Smooth muscle cell (in vitro differentiated cells): ENCODE measurements around the gene C10orf90. TPM values are rescaled to one million over a fixed set of nuclear protein-coding genes. Genes with fewer than 3 reads are reported as not detected.

ENCODE experiments used
- DNase-seq: peaks from one replicate; lab custom pipeline; 2025; ENCODE audit not compliant: unreplicated experiment; lab: John Stamatoyannopoulos, UW
- H2AFZ ChIP-seq: fragments of 200-600 bp; sonication (generic); 2 replicates; pipeline ENCODE4 v1.6.0; 2016; ENCODE audit warnings: antibody characterized with exemption, low read depth, mild to moderate bottlenecking
- H3F3A ChIP-seq: fragments of 200-600 bp; sonication (generic); 2 replicates; pipeline ENCODE4 v1.6.0; 2017; ENCODE audit warnings: antibody characterized with exemption, low read depth
- H3K27ac ChIP-seq: fragments of 200-600 bp; sonication (generic); 2 replicates; pipeline ENCODE4 v1.5.1; 2016; ENCODE audit warnings: low read depth, mild to moderate bottlenecking
- H3K27me3 ChIP-seq: fragments of 200-600 bp; sonication (generic); 2 replicates; pipeline ENCODE4 v1.6.1; 2016; ENCODE audit warnings: low read depth, mild to moderate bottlenecking
- H3K36me3 ChIP-seq: fragments of 200-600 bp; sonication (generic); 2 replicates; pipeline ENCODE4 v1.5.1; 2016; ENCODE audit warnings: low read depth
- H3K4me1 ChIP-seq: fragments of 200-600 bp; sonication (generic); 2 replicates; pipeline ENCODE4 v1.5.1; 2016; ENCODE audit warnings: low read depth
- H3K4me2 ChIP-seq: fragments of 200-600 bp; sonication (generic); 2 replicates; pipeline ENCODE4 v1.6.0; 2016; ENCODE audit warnings: mild to moderate bottlenecking
- H3K4me3 ChIP-seq: fragments of 200-600 bp; sonication (generic); 2 replicates; pipeline ENCODE4 v1.5.1; 2016; ENCODE audit warnings: mild to moderate bottlenecking
- H3K79me2 ChIP-seq: fragments of 200-600 bp; sonication (generic); 2 replicates; pipeline ENCODE4 v1.6.0; 2016; ENCODE audit warnings: low read depth, mild to moderate bottlenecking
- H3K9ac ChIP-seq: fragments of 200-600 bp; sonication (generic); 2 replicates; pipeline ENCODE4 v1.6.0; 2016; ENCODE audit warnings: low read depth
- H3K9me3 ChIP-seq: fragments of 200-600 bp; sonication (generic); replicated peaks from 2 replicates; pipeline ENCODE4 v1.5.1; 2016; ENCODE audit warnings: low read depth
- H4K20me1 ChIP-seq: fragments of 200-600 bp; sonication (generic); 2 replicates; pipeline ENCODE4 v1.6.0; 2016; ENCODE audit warnings: low read depth
- WGBS: methylation state at CpG from one replicate; pipeline ENCODE4 v1.1.7; 2016; ENCODE audit warnings: low lambda C conversion rate; 5-methylcytosine and 5-hydroxymethylcytosine counted together
- polyA plus RNA-seq: library from polyadenylated mRNA; unstranded; fragments of >200 nt; fragmentation: Nextera tagmentation; extraction: Ambion mirVana; gene quantifications from 2 replicates; pipeline ENCODE4 v1.2.1, GENCODE V29; 2016
- total RNA-seq: library from RNA; depleted of rRNA; stranded (reverse); fragments of >200 nt; gene quantifications from 2 replicates; pipeline ENCODE4 v1.2.3, GENCODE V29; 2014
- TF ChIP-seq, protein P1 (sequence below): fragments of 200-600 bp; sonication (generic); IDR thresholded peaks from 2 replicates; pipeline ENCODE4 v1.5.1; 2017; ENCODE audit warnings: borderline replicate concordance, mild to moderate bottlenecking, antibody characterized with exemption; ENCODE audit not compliant: insufficient read depth, poor library complexity, severe bottlenecking

C10orf90 gene
- total and polyA plus RNA-seq, 2 experiments from 2014 or later, result 0.10 to 1.8 TPM

DNA sequence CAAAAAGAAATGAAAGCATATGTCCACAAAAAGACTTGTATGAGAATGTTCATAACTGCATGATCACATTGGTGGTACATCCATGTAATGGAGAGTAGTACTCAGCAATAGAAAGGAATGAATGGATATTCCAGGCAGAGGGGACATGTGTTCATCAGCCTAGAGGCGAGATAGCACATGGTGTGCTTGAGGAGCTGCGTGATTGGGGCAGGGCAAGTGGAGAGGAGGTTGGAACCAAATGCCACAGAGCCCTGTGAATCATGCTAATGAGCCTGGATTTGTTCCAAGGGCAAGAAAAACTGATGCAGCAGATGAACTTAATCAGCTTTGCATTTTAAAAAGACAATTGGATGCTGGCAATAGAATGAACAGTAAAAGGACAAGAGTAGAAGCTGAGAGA, 73.3 kb downstream of the C10orf90 start:
- WGBS, result 86% methylated on average over 2 of the region's 2 CpGs
- DNase-seq, result no peak
- H3K4me1 ChIP-seq, result peaks cover 8% of the 10 kb centered on the region

DNA sequence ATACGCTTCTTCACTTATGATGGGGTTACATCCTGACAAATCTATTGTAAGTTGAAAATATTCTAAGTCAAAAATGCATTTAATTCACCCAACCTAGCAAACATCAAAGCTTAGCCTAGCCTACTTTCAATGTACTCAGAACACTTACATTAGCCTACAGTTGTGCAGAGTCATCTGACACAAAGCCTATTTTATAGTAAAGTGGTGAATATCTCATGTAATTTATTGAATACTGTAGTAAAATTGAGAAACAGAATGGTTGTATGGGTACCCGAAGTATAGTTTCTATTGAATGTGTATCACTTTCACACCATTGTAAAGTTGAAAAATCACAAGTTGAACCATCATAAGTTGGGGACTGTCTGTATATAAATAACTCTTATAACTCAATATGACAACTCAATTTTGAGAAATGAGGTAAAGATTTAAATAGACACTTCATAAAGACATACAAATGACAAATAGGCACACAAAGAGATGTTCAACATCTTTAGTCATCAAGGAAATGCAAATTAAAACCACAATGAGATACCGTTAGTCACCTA, 73.9 kb downstream of the C10orf90 start:
- H3K27ac ChIP-seq, result no peak overlapping the region
- H3K4me2 ChIP-seq, result no peak overlapping the region
- H3K9me3 ChIP-seq, result no peaks in the 10 kb centered on the region
- no peaks in the 10 kb centered on the region for H3K36me3 ChIP-seq
- TF ChIP-seq, protein P1, sequence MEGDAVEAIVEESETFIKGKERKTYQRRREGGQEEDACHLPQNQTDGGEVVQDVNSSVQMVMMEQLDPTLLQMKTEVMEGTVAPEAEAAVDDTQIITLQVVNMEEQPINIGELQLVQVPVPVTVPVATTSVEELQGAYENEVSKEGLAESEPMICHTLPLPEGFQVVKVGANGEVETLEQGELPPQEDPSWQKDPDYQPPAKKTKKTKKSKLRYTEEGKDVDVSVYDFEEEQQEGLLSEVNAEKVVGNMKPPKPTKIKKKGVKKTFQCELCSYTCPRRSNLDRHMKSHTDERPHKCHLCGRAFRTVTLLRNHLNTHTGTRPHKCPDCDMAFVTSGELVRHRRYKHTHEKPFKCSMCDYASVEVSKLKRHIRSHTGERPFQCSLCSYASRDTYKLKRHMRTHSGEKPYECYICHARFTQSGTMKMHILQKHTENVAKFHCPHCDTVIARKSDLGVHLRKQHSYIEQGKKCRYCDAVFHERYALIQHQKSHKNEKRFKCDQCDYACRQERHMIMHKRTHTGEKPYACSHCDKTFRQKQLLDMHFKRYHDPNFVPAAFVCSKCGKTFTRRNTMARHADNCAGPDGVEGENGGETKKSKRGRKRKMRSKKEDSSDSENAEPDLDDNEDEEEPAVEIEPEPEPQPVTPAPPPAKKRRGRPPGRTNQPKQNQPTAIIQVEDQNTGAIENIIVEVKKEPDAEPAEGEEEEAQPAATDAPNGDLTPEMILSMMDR, result no peak
- no peak overlapping the region for H3K4me3 ChIP-seq
- no peaks in the 10 kb centered on the region for H3K79me2 ChIP-seq
- H4K20me1 ChIP-seq, result no peaks in the 10 kb centered on the region
- peaks cover 8% of the 10 kb centered on the region for H3K4me1 ChIP-seq
- no peak for DNase-seq
- no peaks in the 10 kb centered on the region for H3F3A ChIP-seq
- H3K9ac ChIP-seq, result no peak overlapping the region
- H3K27me3 ChIP-seq, result no peaks in the 10 kb centered on the region
- 91% methylated on average over 3 of the region's 3 CpGs for WGBS
- no peak overlapping the region for H2AFZ ChIP-seq

More for the DNA sequence above, 73.3 kb downstream of the C10orf90 start:
- Histone ChIP-seq H3K27me3 (no peaks in the 10 kb centered on the region), H3K79me2 (no peaks in the 10 kb centered on the region), H4K20me1 (no peaks in the 10 kb centered on the region), H3F3A (no peaks in the 10 kb centered on the region), H3K9me3 (no peaks in the 10 kb centered on the region), H3K9ac (no peak overlapping the region), H3K27ac (no peak overlapping the region), H3K4me3 (no peak overlapping the region), H2AFZ (no peak overlapping the region), H3K36me3 (no peaks in the 10 kb centered on the region), H3K4me2 (no peak overlapping the region)
- TF ChIP-seq, protein P1, result no peak

- Histone ChIP-seq H3K9ac (no peak overlapping the region), H3K27me3 (no peaks in the 10 kb centered on the region), H3K79me2 (no peaks in the 10 kb centered on the region), H3K4me1 (peaks cover 8% of the 10 kb centered on the region), H3K27ac (no peak overlapping the region), H2AFZ (no peak overlapping the region), H3K36me3 (no peaks in the 10 kb centered on the region), H3K4me2 (no peak overlapping the region), H4K20me1 (no peaks in the 10 kb centered on the region), H3K4me3 (no peak overlapping the region), H3K9me3 (no peaks in the 10 kb centered on the region), H3F3A (no peaks in the 10 kb centered on the region)
- DNase-seq, result no peak
- 64% methylated on average over 2 of the region's 2 CpGs for WGBS
- TF ChIP-seq, protein P1, result no peak
Measured at GRCh38 chr10:126595160-126595559, 75.3 kb downstream of the C10orf90 start.

GRCh38 chr10:126593968-126594701, 76.4 kb downstream of the C10orf90 start:
- no peaks in the 10 kb centered on the region for H4K20me1 ChIP-seq
- TF ChIP-seq, protein P1, result no peak
- DNase-seq, result no peak
- no peaks in the 10 kb centered on the region for H3K79me2 ChIP-seq
- H3K4me2 ChIP-seq, result no peak overlapping the region
- WGBS, result 73% methylated on average over 4 of the region's 4 CpGs
- no peak overlapping the region for H2AFZ ChIP-seq
- H3K27me3 ChIP-seq, result no peaks in the 10 kb centered on the region
- no peaks in the 10 kb centered on the region for H3K9me3 ChIP-seq
- H3K9ac ChIP-seq, result no peak overlapping the region
- H3K27ac ChIP-seq, result no peak overlapping the region
- no peaks in the 10 kb centered on the region for H3K4me1 ChIP-seq
- H3F3A ChIP-seq, result no peaks in the 10 kb centered on the region
- H3K4me3 ChIP-seq, result no peak overlapping the region
- H3K36me3 ChIP-seq, result no peaks in the 10 kb centered on the region
